ENCODE results near the gene RNF213.
"Not testable (repeated sequence)": the region's sequence is repeated elsewhere in the genome, so short reads cannot be mapped to it uniquely, and the experiment has no call there.

Gene RNF213

GRCh38 chr17:80327518-80327917 lies 66.9 kb downstream of the RNF213 start:
- DNase-seq = no peak

GRCh38 chr17:80328634-80329380 lies 68.2 kb downstream of the RNF213 start:
- DNase-seq = no peak

GRCh38 chr17:80329421-80329820 lies 68.8 kb downstream of the RNF213 start:
- not testable (repeated sequence) for DNase-seq

- no peak for DNase-seq
Measured at GRCh38 chr17:80330276-80330675, 69.6 kb downstream of the RNF213 start.

- DNase-seq = not testable (repeated sequence)
Measured at GRCh38 chr17:80330938-80331337, 70.3 kb downstream of the RNF213 start.

GRCh38 chr17:80331820-80332219 lies 71.2 kb downstream of the RNF213 start:
- no peak for DNase-seq

- DNase-seq = no peak
Measured at GRCh38 chr17:80337195-80337895, 76.7 kb downstream of the RNF213 start.

- no peak for DNase-seq
Measured at GRCh38 chr17:80339118-80339517, 78.5 kb downstream of the RNF213 start.

- no peak for DNase-seq
Measured at GRCh38 chr17:80339731-80340456, 79.2 kb downstream of the RNF213 start.

- DNase-seq = no peak
Measured at GRCh38 chr17:80345321-80345720, 84.7 kb downstream of the RNF213 start.

- no peak for DNase-seq
Measured at GRCh38 chr17:80345841-80346497, 85.3 kb downstream of the RNF213 start.

GRCh38 chr17:80346498-80347275 lies 86.0 kb downstream of the RNF213 start:
- DNase-seq = no peak

GRCh38 chr17:80347536-80347935 lies 86.9 kb downstream of the RNF213 start:
- no peak for DNase-seq

GRCh38 chr17:80347948-80348351 lies 87.3 kb downstream of the RNF213 start:
- DNase-seq = no peak

GRCh38 chr17:80348551-80349150 lies 88.0 kb downstream of the RNF213 start:
- DNase-seq = no peak

- no peak for DNase-seq
Measured at GRCh38 chr17:80349151-80349651, 88.5 kb downstream of the RNF213 start.

GRCh38 chr17:80349751-80350150 lies 89.1 kb downstream of the RNF213 start:
- DNase-seq = no peak

GRCh38 chr17:80352216-80352895 lies 91.7 kb downstream of the RNF213 start:
- no peak for DNase-seq

GRCh38 chr17:80352991-80353665 lies 92.5 kb downstream of the RNF213 start:
- DNase-seq = no peak

- DNase-seq = no peak
Measured at GRCh38 chr17:80353718-80354275, 93.1 kb downstream of the RNF213 start.

All from activated CD4-positive, CD25-positive, alpha-beta regulatory T cell (primary cell).